HL-60 (cell line): ENCODE measurements around the gene ITSN1.

Source experiments
- DNase-seq, 2 experiments: peaks; one replicate each; pipeline ENCODE4 v3.0.0-alpha.2; 2010 to 2020; ENCODE audit warnings: low read depth in 1 of 2, low spot score in 1 of 2
- H3K27ac ChIP-seq: fragments of 250-450 bp; sonication (Bioruptor Pico); replicated peaks from 2 replicates; pipeline ENCODE4 v1.5.1; 2020; ENCODE audit warnings: mild to moderate bottlenecking, moderate library complexity
- H3K27me3 ChIP-seq: fragments of 250-450 bp; sonication (Bioruptor Pico); 2 replicates; pipeline ENCODE4 v1.5.1; 2021; ENCODE audit warnings: mild to moderate bottlenecking, moderate library complexity; ENCODE audit not compliant: insufficient read depth, poor library complexity, severe bottlenecking
- H3K4me3 ChIP-seq: replicated peaks from 2 replicates; pipeline ENCODE4 v1.5.1; 2011; ENCODE audit warnings: mild to moderate bottlenecking, control low read depth, low read length; ENCODE audit not compliant: insufficient read depth
- CTCF ChIP-seq: IDR thresholded peaks from one replicate; pipeline ENCODE4 v1.5.1; 2011; ENCODE audit warnings: low read length, control low read depth, inconsistent platforms; ENCODE audit not compliant: insufficient read depth
- GABPA ChIP-seq: IDR thresholded peaks from 2 replicates; pipeline ENCODE4 v1.6.1; 2012; ENCODE audit warnings: low read depth
- POLR2AphosphoS5 ChIP-seq: IDR thresholded peaks from 2 replicates; pipeline ENCODE4 v1.6.1; 2012; ENCODE audit warnings: low read depth
- REST ChIP-seq: IDR thresholded peaks from 2 replicates; pipeline ENCODE4 v1.6.1; 2012; ENCODE audit warnings: low read depth; ENCODE audit not compliant: insufficient replicate concordance
- SPI1 ChIP-seq: IDR thresholded peaks from 2 replicates; pipeline ENCODE4 v1.6.1; 2012; ENCODE audit warnings: low read depth, mild to moderate bottlenecking, borderline replicate concordance

ITSN1 gene

DNA sequence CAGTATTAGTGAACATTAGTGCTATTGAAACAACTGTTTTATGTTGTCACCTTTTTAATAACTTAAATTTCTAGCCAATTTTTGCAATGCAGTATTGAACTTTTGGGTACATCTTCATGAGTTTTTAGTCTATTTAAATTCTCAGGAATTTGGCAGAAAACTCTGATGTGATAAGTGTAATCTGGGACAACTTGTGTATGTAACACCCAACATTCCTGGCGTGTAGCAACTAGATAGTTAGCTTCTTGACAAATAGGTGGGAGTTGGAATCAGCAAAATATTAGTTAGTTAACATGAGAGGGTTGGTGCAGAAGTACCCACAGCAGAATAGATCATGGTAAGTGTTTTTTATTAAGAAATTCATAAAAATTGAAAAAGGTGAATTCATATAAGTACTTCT, 111.6 kb downstream of the ITSN1 start:
- TF ChIP-seq CTCF, result no peak
- TF ChIP-seq POLR2AphosphoS5, result no peak
- no peak for TF ChIP-seq REST
- TF ChIP-seq SPI1, result no peak
- TF ChIP-seq GABPA, result no peak
- H3K27ac ChIP-seq, result no peak overlapping the region
- H3K4me3 ChIP-seq, result no peak overlapping the region
- H3K27me3 ChIP-seq, result no peaks in the 10 kb centered on the region
- DNase-seq, result no peak

- TF ChIP-seq SPI1 (no peak), GABPA (no peak), POLR2AphosphoS5 (no peak), REST (no peak), CTCF (no peak)
- H3K4me3 ChIP-seq, result no peak overlapping the region
- no peaks in the 10 kb centered on the region for H3K27me3 ChIP-seq
- H3K27ac ChIP-seq, result no peak overlapping the region
- no peak for DNase-seq
Measured at GRCh38 chr21:33754481-33754880, 112.2 kb downstream of the ITSN1 start.

- TF ChIP-seq REST, result no peak
- no peak for TF ChIP-seq SPI1
- no peak for TF ChIP-seq GABPA
- no peak for TF ChIP-seq POLR2AphosphoS5
- TF ChIP-seq CTCF, result no peak
- no peaks in the 10 kb centered on the region for H3K27me3 ChIP-seq
- no peak overlapping the region for H3K27ac ChIP-seq
- H3K4me3 ChIP-seq, result no peak overlapping the region
- no peak for DNase-seq
Measured at GRCh38 chr21:33755354-33755753, 113.1 kb downstream of the ITSN1 start.
